Skeletal muscle cell (primary cell): ENCODE results near the gene VAC14.

Source experiments
- DNase-seq: peaks from one replicate; pipeline ENCODE4 v3.0.0-alpha.2; 2010; ENCODE audit warnings: low read depth
- H3K4me3 ChIP-seq: 2 replicates; pipeline ENCODE4 v1.5.1; 2011; ENCODE audit warnings: low read depth, mild to moderate bottlenecking, control low read depth, low read length, moderate library complexity

VAC14 gene

DNA sequence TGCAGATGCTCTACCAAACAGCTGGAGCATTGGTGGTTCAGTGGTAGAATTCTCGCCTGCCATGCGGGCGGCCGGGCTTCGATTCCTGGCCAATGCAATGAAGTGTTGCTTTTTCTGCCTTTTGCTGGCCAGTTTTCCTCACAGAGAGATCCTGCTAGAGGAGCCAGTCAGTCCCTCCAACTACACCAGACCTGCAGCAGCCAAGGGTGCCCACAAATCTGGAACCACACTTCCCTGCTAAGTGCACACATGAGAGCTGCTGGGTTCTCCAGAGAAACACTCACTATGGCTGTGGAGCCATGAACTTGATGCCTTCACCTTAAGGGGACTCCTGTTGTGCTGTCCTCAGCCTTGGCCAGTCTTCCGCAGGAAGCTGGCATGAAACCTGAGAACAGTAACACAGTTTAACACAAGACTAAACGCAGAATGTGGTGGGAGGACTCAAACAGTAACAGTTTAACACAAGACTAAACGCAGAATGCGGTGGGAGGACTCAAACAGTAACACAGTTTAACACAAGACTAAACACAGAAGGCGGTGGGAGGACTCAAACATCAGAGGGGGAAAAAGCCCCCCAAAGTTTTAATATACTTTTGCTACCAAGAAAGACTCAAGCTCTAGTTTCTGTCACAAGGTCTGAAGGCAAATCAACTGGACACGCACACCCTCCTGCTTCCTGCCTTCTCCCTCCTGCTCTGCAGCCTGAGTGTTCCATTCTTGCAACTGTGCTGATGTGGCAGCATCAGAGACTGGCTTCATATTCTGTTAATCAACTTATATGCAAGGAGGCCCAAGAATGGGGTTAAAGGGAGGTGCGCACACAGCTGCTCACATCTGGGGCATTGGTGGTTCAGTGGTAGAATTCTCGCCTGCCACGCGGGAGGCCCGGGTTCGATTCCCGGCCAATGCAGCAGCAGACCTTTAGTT is 12.0 kb downstream of the VAC14 start:
- peak; percentile 53 for DNase-seq
- peak overlapping the region; percentile 11 for H3K4me3 ChIP-seq

GRCh38 chr16:70786020-70786755 is 14.8 kb downstream of the VAC14 start:
- DNase-seq: no peak

GRCh38 chr16:70784692-70785555 is 16.0 kb downstream of the VAC14 start:
- no peak for DNase-seq
- H3K4me3 ChIP-seq: no peak overlapping the region

More at GRCh38 chr16:70786020-70786755, 14.8 kb downstream of the VAC14 start:
- H3K4me3 ChIP-seq: no peak overlapping the region

DNA sequence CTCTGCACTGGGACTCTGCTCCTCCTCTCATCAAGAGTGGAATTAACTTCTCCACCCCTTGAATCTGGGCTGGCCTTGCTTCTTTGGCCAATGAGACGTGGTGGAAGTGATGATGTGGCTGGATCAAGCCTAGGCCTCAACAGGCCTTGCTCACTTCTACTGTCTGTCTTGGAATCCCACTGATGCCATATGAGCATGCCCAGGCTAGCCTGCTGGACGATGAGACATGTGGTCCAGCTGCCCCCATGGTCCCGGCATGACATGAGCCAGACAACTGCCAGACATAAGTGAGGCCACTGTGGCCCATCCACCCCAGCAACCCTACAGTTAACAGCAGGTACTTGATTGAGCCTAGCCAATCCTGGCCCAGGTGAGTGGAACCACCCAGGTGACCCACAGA is 18.7 kb downstream of the VAC14 start:
- no peak overlapping the region for H3K4me3 ChIP-seq
- DNase-seq: no peak

DNA sequence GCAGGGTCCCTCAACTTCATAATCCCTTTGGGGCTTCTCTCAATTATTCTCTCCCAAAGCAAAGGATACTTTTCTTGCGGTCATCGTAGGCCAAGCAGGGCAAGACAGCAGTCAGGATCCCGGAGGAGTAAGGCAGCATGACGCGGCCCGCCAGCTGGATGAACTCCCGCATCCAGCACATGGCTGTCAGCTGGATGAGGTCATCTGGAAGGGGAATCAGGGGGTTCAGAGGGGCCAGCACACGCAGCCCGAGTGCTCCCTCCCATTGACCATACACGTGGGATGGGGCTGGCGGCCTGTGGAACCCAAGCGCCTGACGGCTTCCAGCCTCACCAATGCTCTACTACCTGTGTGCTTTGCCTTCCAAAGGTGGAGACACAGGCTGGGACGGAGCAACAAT is 19.2 kb downstream of the VAC14 start:
- no peak for DNase-seq
- H3K4me3 ChIP-seq: no peak overlapping the region

DNA sequence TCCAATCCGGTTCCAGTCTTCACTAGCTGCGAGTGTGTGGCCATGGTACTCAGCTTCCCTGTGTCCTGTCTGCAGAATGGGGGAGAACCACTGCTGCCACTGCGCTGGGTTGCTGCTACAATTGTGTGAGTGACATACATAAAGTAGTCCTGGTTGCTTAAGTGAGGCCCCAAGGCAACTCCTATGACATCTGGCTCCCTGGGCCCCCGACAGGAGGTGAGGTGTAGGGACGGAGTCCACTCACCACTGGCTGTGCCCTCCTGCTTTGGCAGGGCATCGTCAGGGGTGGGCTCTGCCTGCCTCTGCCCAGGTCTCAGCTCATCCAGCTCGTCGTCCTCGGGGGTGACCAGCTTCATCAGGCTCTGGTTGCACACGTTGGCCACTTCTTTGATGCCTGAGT is 20.4 kb downstream of the VAC14 start:
- no peak for DNase-seq
- no peak overlapping the region for H3K4me3 ChIP-seq

- no peak overlapping the region for H3K4me3 ChIP-seq
- no peak for DNase-seq
These were observed 21.6 kb downstream of the VAC14 start for GRCh38 chr16:70779361-70779760.

GRCh38 chr16:70778901-70779309 is 22.1 kb downstream of the VAC14 start:
- DNase-seq: peak; percentile 86
- H3K4me3 ChIP-seq: no peak overlapping the region

DNA sequence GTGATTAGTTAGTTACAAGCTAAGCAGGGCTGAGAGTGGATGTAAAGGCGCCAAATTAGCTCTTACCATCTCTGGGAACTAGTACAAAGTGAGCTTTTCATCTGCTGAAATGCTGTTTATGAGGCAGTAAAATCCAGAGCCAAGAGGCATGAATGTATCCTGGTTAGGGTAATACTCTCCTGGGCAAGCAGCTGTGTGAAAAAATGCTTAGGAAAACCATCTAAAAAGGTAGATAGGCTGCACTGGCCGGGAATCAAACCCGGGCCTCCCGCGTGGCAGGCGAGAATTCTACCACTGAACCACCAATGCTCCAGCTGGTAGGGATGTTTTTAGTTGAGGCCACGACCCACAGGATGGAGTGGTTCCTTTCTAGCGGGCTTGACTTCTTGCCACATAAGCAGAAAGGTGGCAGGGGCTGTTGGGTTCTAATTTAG is 23.0 kb downstream of the VAC14 start:
- no peak overlapping the region for H3K4me3 ChIP-seq
- DNase-seq: peak; percentile 15

DNA sequence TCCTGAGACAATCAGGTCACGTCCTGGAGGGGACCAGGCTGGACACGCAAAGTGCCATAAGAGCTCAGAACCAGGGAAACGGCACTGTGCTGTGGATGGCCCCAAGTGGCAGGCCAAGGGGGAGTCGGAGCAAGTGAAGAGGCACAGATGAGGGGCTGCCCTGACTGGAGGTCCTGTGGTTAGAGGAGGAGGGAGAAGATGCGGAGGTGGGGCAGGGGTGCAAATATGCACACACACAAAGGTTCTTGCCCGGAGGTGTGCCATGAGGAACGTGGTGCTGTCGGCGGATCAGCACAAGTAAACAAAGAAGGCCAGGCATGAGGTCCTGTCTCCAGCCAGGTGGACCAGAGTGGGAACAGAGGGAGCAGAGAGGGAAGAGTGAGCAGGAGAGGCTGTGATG is 23.5 kb downstream of the VAC14 start:
- no peak overlapping the region for H3K4me3 ChIP-seq
- DNase-seq: no peak

DNA sequence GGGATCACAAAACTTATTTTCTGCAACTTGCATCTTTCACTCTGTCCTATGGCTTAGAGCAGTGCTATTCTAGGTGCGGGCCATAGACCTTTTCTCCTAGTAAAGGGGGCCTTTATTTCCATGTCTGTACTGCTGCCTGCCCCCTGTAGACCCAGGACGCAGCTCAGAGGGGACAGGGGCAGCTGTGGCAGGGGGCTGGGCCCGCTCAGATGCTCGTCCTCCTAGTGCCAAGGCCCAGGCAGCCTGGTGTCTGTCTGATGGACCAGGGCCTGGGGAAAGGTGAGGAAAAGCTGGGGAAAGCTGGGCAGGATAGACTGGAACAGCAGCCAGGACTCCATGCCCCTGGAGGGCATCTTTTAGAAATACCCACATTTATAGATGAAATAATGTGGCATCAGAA is 25.6 kb downstream of the VAC14 start:
- H3K4me3 ChIP-seq: no peak overlapping the region
- DNase-seq: no peak

- DNase-seq: no peak
- H3K4me3 ChIP-seq: no peak overlapping the region
These were observed 26.7 kb downstream of the VAC14 start for GRCh38 chr16:70774261-70774660.

DNA sequence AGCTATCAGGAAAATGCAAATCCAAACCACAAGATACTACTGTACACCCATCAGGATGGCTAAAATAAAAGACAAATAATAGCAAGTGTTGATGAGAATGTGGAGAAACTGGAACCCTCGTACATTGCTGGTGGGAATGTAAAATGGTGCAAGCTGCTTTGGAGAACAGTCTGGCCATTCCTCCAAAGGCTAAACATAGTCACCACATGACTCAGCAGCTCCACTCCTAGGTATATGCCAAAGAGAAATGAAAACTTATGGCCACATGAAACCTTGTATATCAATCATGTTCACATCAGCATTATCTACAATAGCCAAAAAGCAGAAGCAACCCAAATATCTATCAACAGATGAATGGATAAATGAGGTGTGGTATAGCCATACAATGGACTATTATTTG is 28.5 kb downstream of the VAC14 start:
- no peak overlapping the region for H3K4me3 ChIP-seq
- DNase-seq: no peak

DNA sequence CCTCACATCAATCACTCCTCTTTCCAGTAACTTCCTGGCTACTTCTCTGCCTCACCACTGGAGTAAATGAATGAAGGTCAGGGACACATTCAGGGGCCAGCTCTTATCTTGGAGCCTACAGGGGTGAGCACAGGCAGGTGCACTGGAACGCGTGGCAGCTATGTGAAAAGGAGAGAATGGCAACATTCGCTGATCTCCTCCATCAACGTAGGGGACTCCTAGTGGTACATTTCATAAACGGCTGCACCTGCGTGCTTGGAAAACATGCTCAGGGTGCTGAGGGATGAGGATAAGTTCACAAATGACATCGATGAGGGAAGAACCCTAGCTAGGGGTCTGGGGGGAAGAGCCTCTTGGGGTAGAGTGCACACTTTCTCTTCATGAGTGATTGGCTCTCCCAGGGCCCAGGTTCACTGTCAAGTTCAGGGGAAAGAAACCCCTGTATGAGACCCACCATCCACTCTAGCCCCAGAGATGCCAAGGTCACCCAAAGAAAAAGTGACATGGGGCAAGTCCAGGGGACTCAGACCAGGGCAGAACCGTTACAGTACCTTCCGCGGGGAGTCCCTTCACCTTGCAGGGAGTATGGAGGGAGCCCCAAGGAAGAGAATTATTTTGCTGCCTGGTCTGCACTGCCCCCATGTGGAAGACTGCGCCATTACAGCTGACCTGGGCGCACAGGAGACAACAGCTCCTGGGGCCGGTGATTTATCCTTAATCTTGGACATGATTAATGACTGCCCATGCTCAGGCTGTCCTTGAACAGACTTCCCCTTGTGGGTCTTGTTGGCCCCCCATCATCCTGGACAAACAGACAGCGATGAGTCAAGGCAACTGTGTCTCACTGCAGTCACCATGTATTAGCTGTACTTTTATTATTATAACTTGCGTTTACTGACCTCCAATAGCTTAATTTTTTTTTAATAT is 30.1 kb downstream of the VAC14 start:
- DNase-seq: no peak
- no peak overlapping the region for H3K4me3 ChIP-seq

DNA sequence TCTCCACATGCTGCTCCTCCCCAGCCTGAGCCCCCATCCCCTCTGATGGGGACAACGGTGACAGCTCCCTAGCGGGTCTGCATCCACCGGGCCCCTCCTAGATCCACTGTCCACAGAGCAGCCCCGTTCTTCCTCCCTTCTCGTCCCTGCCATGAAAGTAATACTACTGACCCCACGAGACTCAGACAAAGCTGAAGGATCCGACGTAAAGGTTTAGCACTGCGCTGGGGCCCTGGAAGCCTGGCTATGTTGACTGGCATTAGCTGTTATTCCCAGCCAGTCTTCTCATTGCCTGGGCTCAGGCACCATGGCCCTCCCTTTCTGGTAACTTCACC is 30.7 kb downstream of the VAC14 start:
- no peak for DNase-seq
- no peak overlapping the region for H3K4me3 ChIP-seq

- no peak for DNase-seq
- H3K4me3 ChIP-seq: no peak overlapping the region
These were observed 31.2 kb downstream of the VAC14 start for GRCh38 chr16:70769761-70770160.

GRCh38 chr16:70769131-70769530 is 31.8 kb downstream of the VAC14 start:
- H3K4me3 ChIP-seq: no peak overlapping the region
- DNase-seq: no peak

GRCh38 chr16:70768203-70768580 is 32.8 kb downstream of the VAC14 start:
- no peak for DNase-seq
- no peak overlapping the region for H3K4me3 ChIP-seq
